Natural killer cell (primary cell): ENCODE measurements around the gene CBR3. TPM values are rescaled to one million over a fixed set of nuclear protein-coding genes. Genes with fewer than 3 reads are reported as not detected.
A peak's percentile ranks its signal among the peaks of the same experiment; 100 is the strongest.

Experiments used
- ATAC-seq, 3 donors: fragments of 150-1000 bp in 2 of 3; fragments of 200-7000 bp in 1 of 3; cut with Tn5 transposase; 1 replicate in 1 of 3; 2 replicates in 2 of 3; pipeline ENCODE4 v1.10.0; 2021; ENCODE audit warnings: mild to moderate bottlenecking in 2 of 3, moderate library complexity in 2 of 3
- DNase-seq, 2 donors: peaks; one replicate each; pipeline versions ENCODE4 v3.0.0 to v3.0.0-alpha.2; 2013 to 2021; ENCODE audit warnings: mixed read lengths in 1 of 2
- H3K27ac ChIP-seq: one replicate; pipeline ENCODE4 v1.5.1; 2013; ENCODE audit warnings: mild to moderate bottlenecking, low read length
- H3K27me3 ChIP-seq: one replicate; pipeline ENCODE4 v1.6.1; 2013; ENCODE audit warnings: low read length; ENCODE audit not compliant: control insufficient read depth, insufficient read depth
- H3K36me3 ChIP-seq: one replicate; pipeline ENCODE4 v1.6.1; 2013; ENCODE audit warnings: low read length; ENCODE audit not compliant: control insufficient read depth, insufficient read depth
- H3K4me1 ChIP-seq: one replicate; pipeline ENCODE4 v1.6.1; 2013; ENCODE audit warnings: low read length; ENCODE audit not compliant: control insufficient read depth, insufficient read depth
- H3K4me3 ChIP-seq: one replicate; pipeline ENCODE4 v1.5.1; 2013; ENCODE audit warnings: low read length
- H3K9me3 ChIP-seq: one replicate; pipeline ENCODE4 v1.6.1; 2013; ENCODE audit warnings: low read length; ENCODE audit not compliant: control insufficient read depth, insufficient read depth
- H3K27ac Mint-ChIP-seq, 2 donors: one replicate each; pipeline ENCODE4 v1.8.0; 2022; ENCODE audit warnings: mild to moderate bottlenecking in 2 of 2, mixed read lengths in 2 of 2, moderate library complexity in 1 of 2
- H3K27me3 Mint-ChIP-seq, 2 donors: one replicate each; pipeline ENCODE4 v1.8.0; 2022; ENCODE audit warnings: low read depth in 2 of 2, mixed read lengths in 2 of 2
- H3K36me3 Mint-ChIP-seq: one replicate; pipeline ENCODE4 v1.8.0; 2022; ENCODE audit warnings: mixed read lengths
- H3K4me1 Mint-ChIP-seq, 2 donors: one replicate each; pipeline ENCODE4 v1.8.0; 2022; ENCODE audit warnings: mixed read lengths in 2 of 2
- H3K4me3 Mint-ChIP-seq: one replicate; pipeline ENCODE4 v1.8.0; 2022; ENCODE audit warnings: mild to moderate bottlenecking, moderate library complexity, mixed read lengths
- H3K9me3 Mint-ChIP-seq, 2 donors: one replicate each; pipeline ENCODE4 v1.8.0; 2022; ENCODE audit warnings: mixed read lengths in 2 of 2
- WGBS: methylation state at CpG from one replicate; pipeline ENCODE4 v1.1.7; 2013; ENCODE audit warnings: missing lambda C conversion rate; ENCODE audit not compliant: insufficient coverage; 5-methylcytosine and 5-hydroxymethylcytosine counted together
- intact Hi-C: fragments of 100-400 bp; cut with micrococcal nuclease; formaldehyde crosslinking; loops from one replicate; pipeline ENCODE4 v1.14.2; 2022
- total RNA-seq, 4 donors: library from RNA; stranded (reverse); fragments of 120-200 nt in 1 of 4; gene quantifications; one replicate each; pipeline versions ENCODE4 v1.2.3 to v1.2.4, GENCODE V29; 2013 to 2022
- TF ChIP-seq, protein P1 (sequence below): fragments of 200-600 bp; IDR thresholded peaks from one replicate; pipeline ENCODE4 v1.8.0; 2022; ENCODE audit warnings: antibody characterized with exemption

The CBR3 gene
- total RNA-seq, 3 donors from 2014 or later (not counting 1 experiment from before 2014, with no cell fraction given) = 0.95 to 1.5 (median 1.2) TPM

DNA sequence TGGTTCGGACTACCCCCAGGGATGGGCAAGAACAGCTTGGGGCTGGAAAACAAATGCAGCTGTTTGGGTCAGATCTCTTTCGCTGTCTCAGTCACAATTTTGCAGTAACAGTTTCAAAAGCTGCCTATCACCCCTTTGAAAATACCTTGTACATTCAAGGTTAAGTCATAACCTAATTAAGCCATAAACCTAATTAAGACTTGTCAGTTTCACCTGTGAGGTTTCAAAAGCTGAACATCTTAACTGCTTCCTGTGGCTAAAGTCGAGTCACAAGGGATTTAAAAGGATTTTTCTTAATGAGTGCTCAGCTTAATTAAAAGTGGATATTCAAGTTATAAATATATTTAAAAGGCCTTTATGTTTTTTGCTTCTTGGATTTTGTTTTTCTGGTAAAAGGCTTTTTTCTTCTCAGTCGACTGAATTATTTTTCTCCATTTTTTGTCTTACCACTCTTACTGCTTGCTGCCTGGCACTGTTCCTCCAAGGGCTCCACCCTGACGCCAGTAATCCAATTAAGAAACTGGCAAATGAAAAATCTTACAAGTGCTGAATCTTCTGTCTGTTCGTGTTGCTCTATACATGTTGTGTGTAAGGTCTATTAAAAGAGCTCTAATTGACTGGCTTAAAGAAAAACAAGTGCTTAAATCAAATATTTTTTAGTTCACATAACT, 33.8 kb upstream of the CBR3 start:
- Histone ChIP-seq H3K4me1 (peaks cover 8% of the 10 kb centered on the region), H3K9me3 (no peaks in the 10 kb centered on the region)
- peaks cover 26 to 47% of the 10 kb centered on the region in 2 donors for H3K27me3 Mint-ChIP-seq

DNA sequence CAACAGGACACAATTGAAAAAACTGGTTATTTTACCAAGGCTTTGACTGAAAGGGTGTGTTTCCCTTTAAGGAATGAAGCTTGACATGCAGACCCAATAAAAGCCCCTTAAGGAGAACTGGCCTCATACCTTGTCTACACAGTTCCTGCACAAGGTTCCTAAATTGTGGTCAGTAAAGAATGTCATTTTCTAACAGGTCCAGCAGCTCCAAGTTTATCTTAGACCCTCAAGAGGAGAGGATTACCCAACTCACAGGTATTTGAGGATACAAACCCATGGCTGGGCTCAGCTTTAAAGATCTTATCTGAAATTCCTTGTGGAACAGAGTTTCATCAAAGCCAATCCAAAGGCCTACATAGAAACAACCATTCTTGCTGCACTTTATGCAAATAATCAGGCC, 31.4 kb upstream of the CBR3 start:
- no peak for DNase-seq
- Mint-ChIP-seq H3K4me1 (peaks cover 6 to 7% of the 10 kb centered on the region in 2 donors), H3K9me3 (no peaks in the 10 kb centered on the region), H3K27ac (no peak overlapping the region), H3K4me3 (no peak overlapping the region), H3K27me3 (peaks cover 36 to 70% of the 10 kb centered on the region in 2 donors), H3K36me3 (no peaks in the 10 kb centered on the region)
- Histone ChIP-seq H3K9me3 (no peaks in the 10 kb centered on the region), H3K4me3 (no peak overlapping the region), H3K27me3 (peaks cover 13% of the 10 kb centered on the region), H3K27ac (no peak overlapping the region), H3K4me1 (peaks cover 8% of the 10 kb centered on the region), H3K36me3 (no peaks in the 10 kb centered on the region)
- TF ChIP-seq, protein P1, sequence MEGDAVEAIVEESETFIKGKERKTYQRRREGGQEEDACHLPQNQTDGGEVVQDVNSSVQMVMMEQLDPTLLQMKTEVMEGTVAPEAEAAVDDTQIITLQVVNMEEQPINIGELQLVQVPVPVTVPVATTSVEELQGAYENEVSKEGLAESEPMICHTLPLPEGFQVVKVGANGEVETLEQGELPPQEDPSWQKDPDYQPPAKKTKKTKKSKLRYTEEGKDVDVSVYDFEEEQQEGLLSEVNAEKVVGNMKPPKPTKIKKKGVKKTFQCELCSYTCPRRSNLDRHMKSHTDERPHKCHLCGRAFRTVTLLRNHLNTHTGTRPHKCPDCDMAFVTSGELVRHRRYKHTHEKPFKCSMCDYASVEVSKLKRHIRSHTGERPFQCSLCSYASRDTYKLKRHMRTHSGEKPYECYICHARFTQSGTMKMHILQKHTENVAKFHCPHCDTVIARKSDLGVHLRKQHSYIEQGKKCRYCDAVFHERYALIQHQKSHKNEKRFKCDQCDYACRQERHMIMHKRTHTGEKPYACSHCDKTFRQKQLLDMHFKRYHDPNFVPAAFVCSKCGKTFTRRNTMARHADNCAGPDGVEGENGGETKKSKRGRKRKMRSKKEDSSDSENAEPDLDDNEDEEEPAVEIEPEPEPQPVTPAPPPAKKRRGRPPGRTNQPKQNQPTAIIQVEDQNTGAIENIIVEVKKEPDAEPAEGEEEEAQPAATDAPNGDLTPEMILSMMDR = no peak
- intact Hi-C loops = no loop called here
- ATAC-seq = no peak

More for the DNA sequence above, 33.8 kb upstream of the CBR3 start:
- intact Hi-C loops = no loop called here
- Mint-ChIP-seq H3K36me3 (no peaks in the 10 kb centered on the region), H3K4me3 (no peak overlapping the region), H3K9me3 (no peaks in the 10 kb centered on the region), H3K27ac (no peak overlapping the region), H3K4me1 (peaks cover 6 to 7% of the 10 kb centered on the region in 2 donors)
- H3K27ac ChIP-seq = no peak overlapping the region
- ATAC-seq (no peak), DNase-seq (no peak)
- no peak overlapping the region for H3K4me3 ChIP-seq
- H3K27me3 ChIP-seq = peaks cover 13% of the 10 kb centered on the region
- WGBS = 91% methylated on average over 5 of the region's 6 CpGs
- no peaks in the 10 kb centered on the region for H3K36me3 ChIP-seq
- TF ChIP-seq, protein P1 = no peak

DNA sequence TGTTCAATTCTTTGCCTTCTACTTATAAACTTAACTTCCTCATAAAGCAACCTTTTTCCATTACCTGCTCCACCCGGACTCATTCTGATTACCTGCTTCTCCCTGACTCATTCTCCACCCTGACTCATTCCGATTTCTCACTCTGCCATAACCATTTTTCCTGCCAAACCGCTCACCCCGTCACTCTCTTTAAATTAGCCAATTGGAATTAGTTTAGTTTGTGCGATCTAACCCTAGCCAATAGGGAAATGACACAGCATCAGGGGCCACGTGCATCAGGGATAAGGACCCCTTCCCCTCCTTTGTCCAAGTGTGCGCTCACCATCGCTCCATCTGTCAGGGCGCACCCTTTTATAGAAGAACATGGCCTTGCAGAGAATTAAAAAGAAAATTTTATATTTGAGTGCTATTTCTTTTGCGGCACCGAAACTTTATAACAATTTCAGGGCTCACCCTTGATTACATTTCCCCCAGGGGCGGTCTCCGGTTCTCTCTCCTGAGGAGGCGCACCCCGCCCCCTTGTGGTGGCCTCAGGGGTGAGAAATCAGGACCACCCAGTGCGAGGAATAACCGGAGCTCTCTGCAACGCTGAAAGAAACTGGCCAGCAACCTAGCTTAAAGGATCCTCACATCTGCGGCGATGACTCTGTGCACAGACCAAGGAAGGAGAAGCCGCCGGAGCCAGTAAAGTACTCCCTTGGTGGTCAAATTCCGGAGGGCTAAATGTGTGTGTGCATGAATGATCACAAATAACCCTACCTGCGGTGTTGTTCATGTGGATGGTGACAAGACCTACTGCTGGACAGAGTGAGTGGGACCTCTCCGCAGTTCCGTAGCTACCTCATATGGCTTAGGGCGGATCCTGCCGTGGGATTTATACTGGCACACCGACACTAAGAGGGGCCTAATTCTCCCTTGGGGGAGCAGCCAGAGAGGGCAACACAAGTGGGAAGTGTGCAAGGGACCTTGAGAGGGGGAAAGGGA, 30.3 kb upstream of the CBR3 start:
- intact Hi-C loops = no loop called here

More for the DNA sequence above, 30.3 kb upstream of the CBR3 start:
- peaks cover 6 to 7% of the 10 kb centered on the region in 2 donors for H3K4me1 Mint-ChIP-seq
- H3K36me3 ChIP-seq = no peaks in the 10 kb centered on the region
- ATAC-seq (peak in 1 of 3 donors; percentile 57), DNase-seq (peak in 1 of 2 donors; percentile 73)
- H3K4me1 ChIP-seq = peaks cover 8% of the 10 kb centered on the region
- no peak overlapping the region for H3K27ac ChIP-seq
- TF ChIP-seq, protein P1 = peak; percentile 29
- no peak overlapping the region for H3K27ac Mint-ChIP-seq
- peaks cover 13% of the 10 kb centered on the region for H3K27me3 ChIP-seq
- no peak overlapping the region for H3K4me3 Mint-ChIP-seq
- H3K9me3 Mint-ChIP-seq = no peaks in the 10 kb centered on the region
- H3K27me3 Mint-ChIP-seq = peaks cover 36 to 81% of the 10 kb centered on the region in 2 donors
- WGBS = 15% methylated on average over 27 of the region's 29 CpGs
- H3K9me3 ChIP-seq = no peaks in the 10 kb centered on the region
- no peaks in the 10 kb centered on the region for H3K36me3 Mint-ChIP-seq
- no peak overlapping the region for H3K4me3 ChIP-seq
